Colonic mucosa (tissue), 4 donors: ENCODE data around the gene MCAM. TPM values are rescaled to one million over a fixed set of nuclear protein-coding genes. Genes with fewer than 3 reads are reported as not detected.

Experiments
- DNase-seq: peaks from one replicate; pipeline ENCODE4 v3.0.0-alpha.2; 2020
- H3K27ac ChIP-seq: fragments of 200-600 bp; one replicate; pipeline ENCODE4 v1.8.0; 2021
- H3K27me3 ChIP-seq: fragments of 200-600 bp; one replicate; pipeline ENCODE4 v1.8.0; 2021
- H3K36me3 ChIP-seq: fragments of 200-600 bp; one replicate; pipeline ENCODE4 v1.8.0; 2021
- H3K4me1 ChIP-seq: fragments of 200-600 bp; one replicate; pipeline ENCODE4 v1.8.0; 2021; ENCODE audit warnings: mild to moderate bottlenecking
- H3K4me3 ChIP-seq: fragments of 200-600 bp; one replicate; pipeline ENCODE4 v1.8.0; 2021
- H3K9ac ChIP-seq, 2 donors: one replicate each; pipeline ENCODE4 v1.7.0; 2013; ENCODE audit warnings: control low read depth in 2 of 2, low read depth in 2 of 2, low read length in 2 of 2
- H3K9me3 ChIP-seq: fragments of 200-600 bp; one replicate; pipeline ENCODE4 v1.8.0; 2021
- intact Hi-C: fragments of 100-400 bp; cut with DNase I; formaldehyde crosslinking; loops from one replicate; pipeline ENCODE4 v1.14.1; 2022
- total RNA-seq, 2 donors: library from RNA; stranded (reverse); fragmentation: NEBNext Ultra II Directional in 1 of 2; extraction: Animal tissue kit (Norgen Biotek cat#: 25700) in 1 of 2; gene quantifications; one replicate each; pipeline ENCODE4 v1.2.1, GENCODE V29; 2021
- TF ChIP-seq, protein P1 (sequence below): fragments of 200-600 bp; IDR thresholded peaks from one replicate; pipeline ENCODE4 v1.8.0; 2022; ENCODE audit warnings: antibody characterized with exemption, mild to moderate bottlenecking
- donor health status: healthy.
- donor health status: DM: no; HTN: no; CAD: no.
- donor health status: DM: no; HTN: no; CAD: no.

The MCAM gene
- total RNA-seq, 2 donors from 2014 or later, result 5.4 to 36.9 TPM

- Histone ChIP-seq H3K9ac (no peak overlapping the region), H3K27me3 (no peaks in the 10 kb centered on the region), H3K4me3 (no peak overlapping the region), H3K4me1 (no peaks in the 10 kb centered on the region), H3K27ac (no peak overlapping the region), H3K36me3 (peaks cover 5% of the 10 kb centered on the region), H3K9me3 (no peaks in the 10 kb centered on the region)
- TF ChIP-seq, protein P1, sequence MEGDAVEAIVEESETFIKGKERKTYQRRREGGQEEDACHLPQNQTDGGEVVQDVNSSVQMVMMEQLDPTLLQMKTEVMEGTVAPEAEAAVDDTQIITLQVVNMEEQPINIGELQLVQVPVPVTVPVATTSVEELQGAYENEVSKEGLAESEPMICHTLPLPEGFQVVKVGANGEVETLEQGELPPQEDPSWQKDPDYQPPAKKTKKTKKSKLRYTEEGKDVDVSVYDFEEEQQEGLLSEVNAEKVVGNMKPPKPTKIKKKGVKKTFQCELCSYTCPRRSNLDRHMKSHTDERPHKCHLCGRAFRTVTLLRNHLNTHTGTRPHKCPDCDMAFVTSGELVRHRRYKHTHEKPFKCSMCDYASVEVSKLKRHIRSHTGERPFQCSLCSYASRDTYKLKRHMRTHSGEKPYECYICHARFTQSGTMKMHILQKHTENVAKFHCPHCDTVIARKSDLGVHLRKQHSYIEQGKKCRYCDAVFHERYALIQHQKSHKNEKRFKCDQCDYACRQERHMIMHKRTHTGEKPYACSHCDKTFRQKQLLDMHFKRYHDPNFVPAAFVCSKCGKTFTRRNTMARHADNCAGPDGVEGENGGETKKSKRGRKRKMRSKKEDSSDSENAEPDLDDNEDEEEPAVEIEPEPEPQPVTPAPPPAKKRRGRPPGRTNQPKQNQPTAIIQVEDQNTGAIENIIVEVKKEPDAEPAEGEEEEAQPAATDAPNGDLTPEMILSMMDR, result no peak
- no peak for DNase-seq
- intact Hi-C loops, result no loop called here
Observed at GRCh38 chr11:119297938-119298337, 19.0 kb downstream of the MCAM start.

DNA sequence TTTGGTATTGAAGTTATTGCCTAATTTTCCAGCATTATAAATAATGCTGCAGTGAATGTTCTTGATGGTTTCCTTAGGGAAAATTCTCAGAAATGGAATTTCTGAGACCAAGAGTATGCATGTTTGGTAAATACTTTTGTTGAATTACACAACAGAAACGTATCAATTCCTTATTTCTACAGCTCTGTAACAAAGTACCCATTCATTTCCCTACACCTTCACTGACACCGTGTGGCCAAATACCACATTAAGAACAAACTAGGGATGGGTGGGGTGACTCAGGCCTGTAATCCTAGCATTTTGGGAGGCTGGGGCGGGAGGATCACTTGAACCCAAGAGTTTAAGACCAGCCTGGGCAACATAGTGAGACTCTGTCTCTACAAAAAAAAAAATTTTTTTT lies 21.8 kb downstream of the MCAM start:
- no peak for DNase-seq
- TF ChIP-seq, protein P1, result no peak
- Histone ChIP-seq H3K36me3 (peaks cover 5% of the 10 kb centered on the region), H3K9ac (no peak overlapping the region), H3K4me1 (no peaks in the 10 kb centered on the region), H3K9me3 (no peaks in the 10 kb centered on the region), H3K27me3 (no peaks in the 10 kb centered on the region), H3K27ac (no peak overlapping the region), H3K4me3 (no peak overlapping the region)
- intact Hi-C loops, result no loop called here

DNA sequence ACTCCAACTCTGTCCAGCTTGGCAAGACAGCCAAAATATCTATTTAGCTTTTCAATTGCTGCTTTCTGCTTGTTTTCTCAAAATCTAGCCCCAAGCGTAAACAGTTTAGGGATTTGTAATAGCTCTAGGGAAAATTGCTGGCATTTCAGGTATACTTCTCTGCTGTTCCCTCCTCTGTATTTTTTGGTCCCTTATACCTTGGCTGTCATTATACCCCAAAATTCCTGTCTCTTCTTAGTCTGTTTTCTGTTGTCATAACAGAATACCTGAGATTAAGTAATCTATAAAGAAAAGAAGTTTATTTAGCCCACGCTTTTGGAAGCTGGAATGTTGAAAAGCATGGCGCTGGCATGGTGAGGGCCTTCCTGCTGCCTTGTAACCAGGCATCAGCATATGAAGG lies 23.5 kb downstream of the MCAM start:
- Histone ChIP-seq H3K27me3 (no peaks in the 10 kb centered on the region), H3K27ac (no peak overlapping the region), H3K4me3 (no peak overlapping the region), H3K36me3 (no peaks in the 10 kb centered on the region), H3K9ac (no peak overlapping the region), H3K9me3 (no peaks in the 10 kb centered on the region), H3K4me1 (no peaks in the 10 kb centered on the region)
- TF ChIP-seq, protein P1, result no peak
- no peak for DNase-seq
- intact Hi-C loops, result no loop called here

DNA sequence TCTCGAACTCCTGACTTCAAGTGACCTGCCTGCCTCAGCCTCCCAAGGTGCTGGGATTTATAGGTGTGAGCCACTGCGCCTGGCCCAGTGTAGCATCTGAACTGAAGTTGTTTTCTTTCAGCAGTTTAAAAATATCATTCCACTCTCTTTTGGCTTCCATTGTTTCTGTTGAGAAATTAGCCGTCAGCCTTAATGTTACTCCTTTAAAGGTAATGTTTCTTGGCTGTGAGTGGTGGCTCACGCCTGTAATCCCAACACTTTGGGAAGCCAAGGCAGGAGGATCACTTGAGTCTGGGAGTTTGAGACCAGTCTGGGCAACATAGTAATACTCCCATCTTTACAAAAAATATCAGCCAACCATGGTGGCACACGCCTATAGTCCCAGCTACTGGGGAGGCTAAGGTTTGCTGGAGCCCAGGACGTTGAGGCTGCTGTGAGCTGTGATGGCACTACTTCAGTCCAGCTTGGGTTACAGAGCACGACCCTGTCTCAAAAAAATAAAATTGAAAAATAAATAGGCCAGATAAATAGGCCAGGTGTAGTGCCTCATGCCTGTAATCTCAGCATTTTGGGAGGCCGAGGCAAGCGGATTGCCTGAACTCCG lies 25.9 kb downstream of the MCAM start:
- Histone ChIP-seq H3K4me1 (no peaks in the 10 kb centered on the region), H3K9ac (no peak overlapping the region), H3K4me3 (no peak overlapping the region), H3K9me3 (no peaks in the 10 kb centered on the region), H3K27me3 (no peaks in the 10 kb centered on the region), H3K27ac (no peak overlapping the region), H3K36me3 (no peaks in the 10 kb centered on the region)
- intact Hi-C loops, result no loop called here
- TF ChIP-seq, protein P1, result no peak
- no peak for DNase-seq

DNA sequence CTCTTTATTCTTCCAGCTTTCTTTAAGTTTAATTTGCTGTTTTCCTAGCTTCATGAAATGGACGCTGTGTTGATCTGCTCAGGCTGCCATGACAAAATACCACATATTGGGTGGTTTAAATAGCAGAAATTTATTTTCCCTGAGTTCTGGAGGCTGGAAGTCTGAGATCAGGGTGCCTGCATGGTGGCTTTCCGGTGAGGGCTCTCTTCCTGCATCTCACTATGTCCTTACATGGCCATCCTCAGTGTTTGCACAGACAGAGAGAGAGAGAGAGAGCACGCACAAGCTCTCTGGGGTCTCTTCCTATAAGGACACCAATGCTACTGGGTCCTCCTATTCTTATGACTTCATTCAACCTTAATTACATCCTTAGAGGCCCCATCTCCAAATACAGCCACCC lies 28.7 kb downstream of the MCAM start:
- Histone ChIP-seq H3K9me3 (no peaks in the 10 kb centered on the region), H3K27me3 (no peaks in the 10 kb centered on the region), H3K4me1 (no peaks in the 10 kb centered on the region), H3K4me3 (no peak overlapping the region), H3K36me3 (peaks cover 6% of the 10 kb centered on the region), H3K9ac (no peak overlapping the region), H3K27ac (no peak overlapping the region)
- intact Hi-C loops, result no loop called here
- DNase-seq, result no peak
- TF ChIP-seq, protein P1, result no peak
